GM12874 (cell line): ENCODE measurements around the gene ABR.

Experiments
- TF ChIP-seq, protein P1 (sequence below): IDR thresholded peaks from 2 replicates; pipeline ENCODE4 v1.5.1; 2011; ENCODE audit warnings: low read depth, mild to moderate bottlenecking, control low read depth, low read length, moderate library complexity; ENCODE audit not compliant: insufficient read depth

ABR gene

DNA sequence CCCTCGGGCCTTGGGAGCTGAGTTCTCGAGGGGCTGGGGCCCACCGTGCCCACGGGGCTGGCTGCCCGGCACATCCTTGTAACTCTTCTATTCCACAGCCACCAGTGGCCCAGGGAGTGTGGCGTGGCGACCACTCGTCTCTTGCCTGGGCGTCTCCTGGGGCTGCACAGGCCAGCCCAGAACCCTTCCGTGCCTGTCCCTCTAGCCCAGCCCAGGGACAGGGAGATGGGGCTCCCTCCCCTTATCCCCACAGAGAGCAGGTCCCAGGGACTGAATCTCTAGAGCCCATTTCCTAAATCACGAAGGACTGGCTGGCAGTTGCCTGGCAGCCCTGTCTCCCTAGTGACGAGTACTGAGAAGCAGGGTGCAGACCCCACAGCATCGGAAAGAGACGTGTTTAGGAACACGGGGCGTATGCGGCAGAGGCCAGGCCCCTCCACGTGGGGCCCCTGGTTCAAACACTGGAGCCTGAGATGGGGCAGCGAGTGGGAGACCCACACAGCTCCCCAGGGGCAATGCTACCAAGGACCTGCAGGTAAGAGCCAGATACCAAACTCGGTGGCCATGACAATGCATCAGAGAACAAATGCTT lies 131.8 kb downstream of the ABR start:
- TF ChIP-seq, protein P1, sequence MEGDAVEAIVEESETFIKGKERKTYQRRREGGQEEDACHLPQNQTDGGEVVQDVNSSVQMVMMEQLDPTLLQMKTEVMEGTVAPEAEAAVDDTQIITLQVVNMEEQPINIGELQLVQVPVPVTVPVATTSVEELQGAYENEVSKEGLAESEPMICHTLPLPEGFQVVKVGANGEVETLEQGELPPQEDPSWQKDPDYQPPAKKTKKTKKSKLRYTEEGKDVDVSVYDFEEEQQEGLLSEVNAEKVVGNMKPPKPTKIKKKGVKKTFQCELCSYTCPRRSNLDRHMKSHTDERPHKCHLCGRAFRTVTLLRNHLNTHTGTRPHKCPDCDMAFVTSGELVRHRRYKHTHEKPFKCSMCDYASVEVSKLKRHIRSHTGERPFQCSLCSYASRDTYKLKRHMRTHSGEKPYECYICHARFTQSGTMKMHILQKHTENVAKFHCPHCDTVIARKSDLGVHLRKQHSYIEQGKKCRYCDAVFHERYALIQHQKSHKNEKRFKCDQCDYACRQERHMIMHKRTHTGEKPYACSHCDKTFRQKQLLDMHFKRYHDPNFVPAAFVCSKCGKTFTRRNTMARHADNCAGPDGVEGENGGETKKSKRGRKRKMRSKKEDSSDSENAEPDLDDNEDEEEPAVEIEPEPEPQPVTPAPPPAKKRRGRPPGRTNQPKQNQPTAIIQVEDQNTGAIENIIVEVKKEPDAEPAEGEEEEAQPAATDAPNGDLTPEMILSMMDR: no peak

DNA sequence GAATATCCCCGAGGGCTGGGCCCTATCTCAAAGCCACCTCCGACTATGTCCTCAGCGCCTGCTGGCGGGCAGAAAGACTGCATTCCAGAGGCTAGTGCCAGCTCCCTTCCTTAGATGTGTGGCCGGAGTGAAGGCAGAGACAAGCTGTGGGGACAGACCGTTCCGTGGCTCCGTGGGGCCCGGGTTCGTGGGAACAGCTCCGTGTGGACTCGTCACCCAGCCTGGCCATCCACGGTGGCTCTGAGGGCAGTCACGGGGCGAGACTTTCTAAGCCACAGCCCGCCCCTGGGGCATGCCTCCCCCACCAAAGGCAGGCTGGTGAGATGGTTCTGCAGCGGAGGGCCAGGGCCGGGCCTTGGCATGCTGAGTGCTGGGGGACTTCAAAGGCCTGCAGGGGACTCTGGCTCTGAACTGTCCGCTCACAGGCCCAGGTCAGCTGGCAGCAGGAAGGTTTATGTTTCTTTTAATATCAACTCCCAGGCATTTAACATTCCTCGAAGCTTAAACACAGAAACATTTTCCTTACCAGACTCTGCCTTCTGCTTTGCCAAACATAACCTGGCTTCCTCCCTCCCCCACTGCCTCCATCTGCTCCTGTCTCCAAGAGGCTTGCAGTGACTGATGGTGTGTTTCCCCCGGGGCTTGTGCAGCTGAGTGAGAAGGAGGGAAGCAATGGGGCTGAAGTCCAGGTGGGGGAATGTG lies 132.5 kb downstream of the ABR start:
- TF ChIP-seq, protein P1: no peak

DNA sequence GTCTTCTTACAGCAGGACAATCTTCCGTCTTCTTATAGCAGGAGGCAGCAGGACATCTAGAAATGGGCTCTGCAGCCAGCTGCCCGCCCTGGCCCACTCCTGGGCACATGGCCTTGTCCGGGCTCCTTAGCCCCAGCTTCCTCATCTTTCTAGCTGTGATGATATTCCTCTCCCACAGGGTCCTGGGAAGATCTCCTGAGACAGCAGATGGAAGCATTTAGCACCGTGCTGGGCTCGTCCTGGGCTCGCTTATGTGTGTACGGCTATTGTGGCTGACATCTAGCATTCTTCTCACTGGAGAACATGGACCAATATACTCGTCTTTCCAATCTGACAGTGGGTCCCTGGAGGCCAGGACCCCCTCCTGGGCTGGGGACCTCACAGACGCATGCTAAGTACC lies 134.3 kb downstream of the ABR start:
- TF ChIP-seq, protein P1: no peak

DNA sequence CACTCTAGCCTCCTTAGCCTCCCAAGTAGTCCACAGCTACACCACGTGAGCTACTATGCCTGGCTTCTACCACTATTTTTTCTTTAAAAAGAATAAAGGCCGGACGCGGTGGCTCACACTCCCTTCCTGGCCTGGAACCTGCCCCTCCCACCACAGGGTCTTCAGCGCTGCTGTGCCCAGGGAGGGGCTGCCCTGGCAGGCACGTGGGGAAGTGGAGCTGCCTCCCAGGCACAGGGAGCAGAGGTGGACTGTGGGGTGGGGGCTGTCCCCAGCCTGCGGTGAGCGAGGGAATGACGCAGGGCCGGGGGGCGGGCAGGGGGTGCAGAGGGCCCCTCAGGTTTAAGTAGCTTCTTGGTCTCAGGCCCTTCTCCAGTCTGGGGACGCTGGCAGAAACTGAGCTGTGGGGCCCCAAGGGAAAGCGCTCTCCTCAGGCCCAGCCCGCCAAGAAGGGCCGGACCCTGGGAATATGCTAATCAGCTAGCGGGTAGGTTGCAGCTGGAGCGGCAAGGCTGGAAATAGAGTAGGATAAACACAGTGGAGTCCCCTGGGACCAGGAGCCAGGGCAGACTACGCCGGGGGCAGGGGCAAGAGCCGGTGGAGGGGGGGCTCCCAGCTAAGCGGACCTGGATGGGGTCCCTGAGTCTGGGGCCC lies 136.1 kb downstream of the ABR start:
- TF ChIP-seq, protein P1: no peak

DNA sequence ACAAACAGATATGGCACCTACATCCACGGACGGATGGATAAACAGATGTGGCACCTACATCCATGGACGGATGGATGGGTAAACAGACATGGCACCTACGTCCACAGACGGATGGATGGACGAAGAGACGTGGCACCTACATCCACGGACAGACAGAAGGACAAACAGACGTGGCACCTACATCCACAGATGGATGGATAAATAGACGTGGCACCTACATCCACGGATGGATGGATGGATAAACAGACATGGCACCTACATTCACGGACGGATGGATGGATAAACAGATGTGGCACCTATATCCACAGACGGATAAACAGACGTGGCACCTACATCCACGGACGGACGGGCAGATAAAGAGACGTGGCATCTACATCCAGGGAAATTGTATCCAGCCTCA lies 137.3 kb downstream of the ABR start:
- TF ChIP-seq, protein P1: no peak

DNA sequence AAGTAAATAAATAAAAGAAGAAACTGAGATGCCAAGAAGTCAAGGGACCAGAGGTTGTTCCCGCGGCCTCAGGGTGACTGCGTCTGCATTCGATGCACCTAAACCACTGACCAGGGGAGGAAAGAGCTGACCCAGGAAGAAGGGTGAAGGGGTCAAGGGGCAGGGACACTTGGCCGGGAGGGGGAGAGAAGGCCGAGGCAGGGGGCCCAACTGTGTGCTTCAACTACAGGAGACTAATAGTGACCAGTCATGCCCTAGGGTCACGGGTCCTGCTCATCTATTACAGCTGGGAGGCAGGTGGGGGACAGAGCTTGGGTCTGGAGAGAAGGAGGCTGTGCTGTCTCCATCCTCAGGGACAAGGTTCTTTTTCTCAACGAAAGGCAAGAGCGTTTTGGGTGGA lies 138.0 kb downstream of the ABR start:
- TF ChIP-seq, protein P1: no peak

DNA sequence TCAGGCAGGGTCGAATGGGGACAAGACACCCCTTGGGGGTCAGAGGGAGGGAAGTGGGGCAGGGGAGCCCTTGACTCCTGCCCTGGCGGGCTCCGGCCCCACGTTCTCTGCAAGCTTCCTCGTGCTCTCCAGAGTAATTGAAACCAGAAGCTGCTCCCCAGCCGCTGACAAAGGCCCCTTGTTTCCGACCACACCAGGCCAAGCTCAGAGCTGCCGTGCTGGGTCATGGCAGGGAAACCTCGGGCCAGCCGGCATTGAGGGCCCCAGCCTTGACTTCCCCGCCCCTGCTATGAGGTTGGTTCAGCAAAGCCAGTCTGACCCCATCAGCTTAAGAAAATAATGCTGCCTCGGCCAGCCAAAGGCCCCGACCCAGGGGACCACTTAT lies 139.6 kb downstream of the ABR start:
- TF ChIP-seq, protein P1: no peak
